Osteocyte (in vitro differentiated cells): ENCODE data around the gene HDAC1. TPM values are rescaled to one million over a fixed set of nuclear protein-coding genes. Genes with fewer than 3 reads are reported as not detected.

Experiments
- DNase-seq: peaks from one replicate; pipeline ENCODE4 v3.0.0; 2021; ENCODE audit warnings: mixed read lengths; ENCODE audit not compliant: unreplicated experiment; ENCODE audit errors: extremely low spot score
- H3K27ac Mint-ChIP-seq: one replicate; pipeline ENCODE4 v1.8.0; 2021; ENCODE audit warnings: mild to moderate bottlenecking, mixed read lengths; ENCODE audit not compliant: unreplicated experiment
- H3K27me3 Mint-ChIP-seq: one replicate; pipeline ENCODE4 v1.8.0; 2021; ENCODE audit warnings: mixed read lengths; ENCODE audit not compliant: unreplicated experiment
- H3K36me3 Mint-ChIP-seq: one replicate; pipeline ENCODE4 v1.8.0; 2021; ENCODE audit warnings: mixed read lengths; ENCODE audit not compliant: unreplicated experiment
- H3K4me1 Mint-ChIP-seq: one replicate; pipeline ENCODE4 v1.8.0; 2021; ENCODE audit warnings: mixed read lengths; ENCODE audit not compliant: unreplicated experiment
- H3K4me3 Mint-ChIP-seq: one replicate; pipeline ENCODE4 v1.8.0; 2021; ENCODE audit warnings: mild to moderate bottlenecking, moderate library complexity, mixed read lengths; ENCODE audit not compliant: unreplicated experiment
- H3K9me3 Mint-ChIP-seq: one replicate; pipeline ENCODE4 v1.8.0; 2021; ENCODE audit warnings: mixed read lengths; ENCODE audit not compliant: unreplicated experiment
- total RNA-seq: library from RNA; stranded (reverse); gene quantifications from 2 replicates; pipeline ENCODE4 v1.2.1, GENCODE V29; 2021
- TF ChIP-seq, protein P1 (sequence below): fragments of 200-600 bp; sonication (generic); IDR thresholded peaks from 2 replicates; pipeline ENCODE4 v1.5.0; 2021; ENCODE audit warnings: antibody characterized with exemption, mild to moderate bottlenecking, moderate library complexity

HDAC1 gene
- total RNA-seq, 1 donor from 2014 or later: 79.2 TPM

DNA sequence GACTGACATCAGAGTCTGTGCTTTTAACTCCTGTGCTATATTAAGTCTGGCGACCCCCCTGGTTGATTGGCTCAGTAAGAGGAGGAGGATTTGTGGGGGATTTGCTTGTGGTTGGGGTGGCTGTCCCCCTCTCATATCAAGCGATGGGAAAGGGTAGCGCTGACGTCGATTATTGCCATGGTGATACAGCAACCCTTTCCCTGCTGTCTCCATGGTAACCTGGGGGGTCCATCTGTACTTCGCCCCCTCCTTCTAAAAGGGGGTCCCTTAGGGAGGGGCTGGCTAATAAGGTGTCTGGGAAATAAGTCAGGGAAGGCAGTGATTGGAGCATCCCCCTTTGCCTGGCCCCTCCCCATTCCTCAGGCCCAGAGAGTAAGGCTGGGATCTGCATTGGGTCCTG, 65.7 kb downstream of the HDAC1 start:
- peaks cover 20% of the 10 kb centered on the region for H3K4me1 Mint-ChIP-seq
- H3K27me3 Mint-ChIP-seq: no peaks in the 10 kb centered on the region
- H3K4me3 Mint-ChIP-seq: no peak overlapping the region
- no peak overlapping the region for H3K27ac Mint-ChIP-seq
- no peak for DNase-seq
- no peaks in the 10 kb centered on the region for H3K9me3 Mint-ChIP-seq
- H3K36me3 Mint-ChIP-seq: peaks cover 20% of the 10 kb centered on the region
- TF ChIP-seq, protein P1, sequence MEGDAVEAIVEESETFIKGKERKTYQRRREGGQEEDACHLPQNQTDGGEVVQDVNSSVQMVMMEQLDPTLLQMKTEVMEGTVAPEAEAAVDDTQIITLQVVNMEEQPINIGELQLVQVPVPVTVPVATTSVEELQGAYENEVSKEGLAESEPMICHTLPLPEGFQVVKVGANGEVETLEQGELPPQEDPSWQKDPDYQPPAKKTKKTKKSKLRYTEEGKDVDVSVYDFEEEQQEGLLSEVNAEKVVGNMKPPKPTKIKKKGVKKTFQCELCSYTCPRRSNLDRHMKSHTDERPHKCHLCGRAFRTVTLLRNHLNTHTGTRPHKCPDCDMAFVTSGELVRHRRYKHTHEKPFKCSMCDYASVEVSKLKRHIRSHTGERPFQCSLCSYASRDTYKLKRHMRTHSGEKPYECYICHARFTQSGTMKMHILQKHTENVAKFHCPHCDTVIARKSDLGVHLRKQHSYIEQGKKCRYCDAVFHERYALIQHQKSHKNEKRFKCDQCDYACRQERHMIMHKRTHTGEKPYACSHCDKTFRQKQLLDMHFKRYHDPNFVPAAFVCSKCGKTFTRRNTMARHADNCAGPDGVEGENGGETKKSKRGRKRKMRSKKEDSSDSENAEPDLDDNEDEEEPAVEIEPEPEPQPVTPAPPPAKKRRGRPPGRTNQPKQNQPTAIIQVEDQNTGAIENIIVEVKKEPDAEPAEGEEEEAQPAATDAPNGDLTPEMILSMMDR: no peak

DNA sequence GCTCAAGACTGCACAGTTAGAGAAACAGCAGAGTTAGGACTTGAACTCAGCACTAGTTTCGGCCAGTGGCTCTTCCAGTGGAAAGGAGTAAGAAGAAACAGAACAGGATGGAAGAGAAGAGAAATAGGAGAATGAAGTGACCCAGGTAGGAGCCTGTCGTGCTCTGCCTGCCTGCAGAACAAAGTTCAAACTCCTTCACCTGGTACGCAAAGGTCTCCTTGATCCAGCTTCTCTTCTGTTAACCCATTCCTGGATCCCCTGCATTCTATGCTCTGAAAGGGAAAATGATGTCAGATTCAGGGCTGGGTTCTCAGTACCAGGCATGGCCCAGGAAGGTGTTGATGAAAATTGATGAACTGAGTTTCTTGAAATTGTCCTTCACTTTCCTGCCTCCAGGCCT, 66.6 kb downstream of the HDAC1 start:
- H3K27ac Mint-ChIP-seq: no peak overlapping the region
- DNase-seq: no peak
- H3K27me3 Mint-ChIP-seq: no peaks in the 10 kb centered on the region
- H3K9me3 Mint-ChIP-seq: no peaks in the 10 kb centered on the region
- peaks cover 18% of the 10 kb centered on the region for H3K36me3 Mint-ChIP-seq
- TF ChIP-seq, protein P1: no peak
- no peak overlapping the region for H3K4me3 Mint-ChIP-seq
- peaks cover 15% of the 10 kb centered on the region for H3K4me1 Mint-ChIP-seq

DNA sequence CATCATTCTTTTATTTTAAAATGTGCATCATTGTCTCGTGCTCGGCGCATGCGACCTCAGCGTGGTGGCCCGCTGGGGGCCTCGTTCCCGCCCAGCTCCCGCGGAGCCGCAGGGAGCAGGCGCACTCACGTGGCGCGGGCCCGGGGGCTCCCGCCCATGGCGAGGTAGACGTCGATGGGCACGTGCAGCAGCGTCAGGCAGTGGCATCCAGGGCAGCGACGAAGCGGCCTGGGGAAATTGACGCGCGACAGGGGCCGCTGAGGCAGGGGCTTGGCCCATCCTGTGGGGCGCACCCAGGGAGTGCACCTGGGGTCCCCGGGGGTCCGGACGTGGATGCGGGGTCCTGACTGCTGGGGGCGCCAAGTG, 69.4 kb downstream of the HDAC1 start:
- peaks cover 9% of the 10 kb centered on the region for H3K4me1 Mint-ChIP-seq
- H3K27me3 Mint-ChIP-seq: no peaks in the 10 kb centered on the region
- no peak overlapping the region for H3K4me3 Mint-ChIP-seq
- no peak overlapping the region for H3K27ac Mint-ChIP-seq
- no peaks in the 10 kb centered on the region for H3K9me3 Mint-ChIP-seq
- H3K36me3 Mint-ChIP-seq: peaks cover 14% of the 10 kb centered on the region
- TF ChIP-seq, protein P1: no peak
- DNase-seq: no peak

DNA sequence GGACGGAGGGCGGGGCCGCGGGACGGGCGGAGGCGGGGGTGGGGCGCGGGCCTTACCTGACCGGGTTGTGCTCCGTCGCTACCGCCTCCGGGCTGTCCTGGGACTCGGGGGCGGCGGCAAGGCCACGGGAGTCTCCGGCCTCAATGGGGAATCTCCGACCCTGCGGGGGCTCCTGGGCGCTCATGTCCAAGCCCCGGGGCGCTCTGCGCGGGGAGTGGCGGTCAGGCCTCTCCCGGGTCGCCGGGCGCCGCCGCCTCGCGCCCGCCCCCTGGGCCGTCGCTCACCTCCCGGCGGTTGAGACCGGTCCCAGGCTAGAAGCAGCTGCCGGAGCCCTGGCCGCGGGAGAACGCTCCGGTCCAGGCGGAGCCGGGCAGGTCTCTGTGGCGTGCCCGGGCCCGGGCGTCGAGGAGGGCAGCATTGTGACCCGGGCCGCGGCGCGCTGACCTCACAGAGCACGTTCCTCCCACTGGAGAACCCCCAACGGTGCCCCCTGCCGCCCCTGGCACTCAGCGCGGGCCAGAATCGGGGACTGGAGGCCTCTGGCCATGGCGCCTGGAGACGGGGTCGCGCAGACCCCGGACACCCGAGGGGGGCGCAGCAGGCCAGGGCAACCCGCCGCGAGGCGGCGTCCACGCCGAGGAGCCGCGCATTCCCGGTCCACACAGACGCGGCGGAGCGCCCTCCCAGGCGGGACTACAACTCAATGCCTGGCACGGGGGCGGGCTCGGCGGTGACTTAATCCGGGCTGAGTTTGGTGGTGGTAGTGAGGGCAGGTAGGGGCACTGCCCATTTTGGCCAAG, 70.0 kb downstream of the HDAC1 start:
- Mint-ChIP-seq H3K36me3 (peaks cover 15% of the 10 kb centered on the region), H3K4me1 (peaks cover 9% of the 10 kb centered on the region), H3K27ac (no peak overlapping the region), H3K27me3 (no peaks in the 10 kb centered on the region), H3K4me3 (no peak overlapping the region), H3K9me3 (no peaks in the 10 kb centered on the region)
- no peak for DNase-seq
- TF ChIP-seq, protein P1: peak; percentile 25

DNA sequence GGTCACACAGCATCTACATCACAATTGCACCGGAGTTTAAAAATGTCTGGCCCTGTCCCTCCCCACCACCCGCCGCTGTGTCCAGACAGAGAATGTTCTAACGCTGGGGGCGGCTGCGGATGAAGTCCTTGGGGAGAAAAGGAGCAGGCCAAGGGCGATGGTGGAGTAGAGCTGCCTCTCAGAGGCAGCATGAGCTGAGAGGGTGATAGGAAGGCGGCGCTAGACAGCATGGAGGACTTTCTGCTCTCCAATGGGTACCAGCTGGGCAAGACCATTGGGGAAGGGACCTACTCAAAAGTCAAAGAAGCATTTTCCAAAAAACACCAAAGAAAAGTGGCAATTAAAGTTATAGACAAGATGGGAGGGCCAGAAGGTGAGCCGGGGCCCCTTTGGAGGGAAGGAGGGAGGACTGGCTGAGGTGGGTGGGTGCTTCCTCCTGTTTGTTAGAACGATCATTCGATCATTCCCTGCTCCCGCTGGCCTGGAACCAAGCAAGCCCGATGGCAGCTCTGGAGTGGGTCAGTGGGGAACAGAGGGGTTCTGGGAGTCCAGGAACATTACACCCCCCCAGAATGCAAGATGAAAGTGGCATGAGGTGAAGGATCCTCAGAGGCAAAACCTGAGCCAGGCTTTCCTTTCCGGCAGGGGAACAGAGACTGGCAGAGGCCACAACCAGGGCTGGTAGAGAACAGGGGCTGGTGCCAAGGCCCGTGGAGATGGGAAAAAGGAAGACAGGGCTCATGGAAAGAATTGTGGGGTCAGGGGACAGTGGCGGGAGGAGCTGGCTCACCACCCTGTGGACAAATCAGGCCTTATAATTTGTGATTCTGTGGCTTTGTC, 70.8 kb downstream of the HDAC1 start, which contains the start of the genes FAM229A and TSSK3:
TSS of gene FAM229A (minus strand) at position 12 of the 840 bp plus-strand sequence. CDS start 394 bp downstream, outside the sequence.
TSS of gene TSSK3 (plus strand) at position 66 of the 840 bp plus-strand sequence. CDS start at position 229, 163 bp downstream.
- H3K27ac Mint-ChIP-seq: peak within 1 kb of the TSS; percentile 73
- H3K27me3 Mint-ChIP-seq: no peaks in the 10 kb centered on the region
- TF ChIP-seq, protein P1: no peak

More for the DNA sequence above, 70.8 kb downstream of the HDAC1 start, which contains the start of the genes FAM229A and TSSK3:
- H3K36me3 Mint-ChIP-seq: peaks cover 17% of the 10 kb centered on the region
- peaks cover 9% of the 10 kb centered on the region for H3K4me1 Mint-ChIP-seq
- peak within 1 kb of the TSS; percentile 49 for H3K4me3 Mint-ChIP-seq
- no peak for DNase-seq
- no peaks in the 10 kb centered on the region for H3K9me3 Mint-ChIP-seq
